Right ventricle myocardium inferior (tissue), 1 donor: ENCODE data around the gene KRTDAP. TPM values are rescaled to one million over a fixed set of nuclear protein-coding genes. Genes with fewer than 3 reads are reported as not detected.

ENCODE experiments used
- ATAC-seq: fragments of 200-7000 bp; cut with Tn5 transposase; one replicate; pipeline ENCODE4 v1.9.1; 2020; ENCODE audit warnings: mild to moderate bottlenecking, moderate library complexity
- DNase-seq: peaks from one replicate; pipeline ENCODE4 v3.0.0; 2021; ENCODE audit errors: missing footprints
- intact Hi-C: fragments of 100-400 bp; cut with DNase I; formaldehyde crosslinking; loops from one replicate; pipeline ENCODE4 v1.11.0; 2022
- total RNA-seq: library from RNA; stranded (reverse); fragmentation: NEBNext Ultra II Directional; extraction: Animal tissue kit (Norgen Biotek cat#: 25700); gene quantifications from one replicate; pipeline ENCODE4 v1.2.1, GENCODE V29; 2021
- donor health status: DM: no; HTN: yes; CAD: no; lungs with severe emphysema.

KRTDAP gene
- total RNA-seq, 1 donor from 2014 or later: not detected

GRCh38 chr19:35461060-35461459, 29.2 kb downstream of the KRTDAP start:
- DNase-seq (no peak), ATAC-seq (no peak)
- intact Hi-C loops: no loop called here

- intact Hi-C loops: no loop called here
- ATAC-seq: no peak
- no peak for DNase-seq
Measured at GRCh38 chr19:35460608-35461007, 29.7 kb downstream of the KRTDAP start.

GRCh38 chr19:35459414-35460082, 30.7 kb downstream of the KRTDAP start:
- intact Hi-C loops: no loop called here
- DNase-seq: no peak
- peak; percentile 66 for ATAC-seq

- DNase-seq (no peak), ATAC-seq (no peak)
- intact Hi-C loops: no loop called here
Measured at GRCh38 chr19:35458731-35459391, 31.4 kb downstream of the KRTDAP start.

- DNase-seq: no peak
- ATAC-seq: no peak
- intact Hi-C loops: no loop called here
Measured at GRCh38 chr19:35458192-35458591, 32.1 kb downstream of the KRTDAP start.

GRCh38 chr19:35457173-35457572, 33.1 kb downstream of the KRTDAP start:
- intact Hi-C loops: no loop called here
- ATAC-seq (no peak), DNase-seq (no peak)

- ATAC-seq (no peak), DNase-seq (no peak)
- intact Hi-C loops: no loop called here
Measured at GRCh38 chr19:35455616-35456201, 34.6 kb downstream of the KRTDAP start.

GRCh38 chr19:35454663-35455062, 35.6 kb downstream of the KRTDAP start:
- ATAC-seq: no peak
- DNase-seq: no peak
- intact Hi-C loops: no loop called here

- DNase-seq: no peak
- intact Hi-C loops: no loop called here
Measured at GRCh38 chr19:35451338-35452096, 38.7 kb downstream of the KRTDAP start.

GRCh38 chr19:35449359-35450043, 40.8 kb downstream of the KRTDAP start:
- intact Hi-C loops: no loop called here
- DNase-seq: no peak
- no peak for ATAC-seq

More at GRCh38 chr19:35451338-35452096, 38.7 kb downstream of the KRTDAP start:
- ATAC-seq: no peak

- intact Hi-C loops: no loop called here
- DNase-seq (no peak), ATAC-seq (no peak)
Measured at GRCh38 chr19:35447606-35448469, 42.4 kb downstream of the KRTDAP start, which contains the start of gene FFAR2. Gene FFAR2 (plus strand): TSS chr19:35448257. CDS start chr19:35449715, 1,458 bp downstream.

GRCh38 chr19:35445826-35446593, 44.3 kb downstream of the KRTDAP start:
- ATAC-seq (no peak), DNase-seq (no peak)
- intact Hi-C loops: no loop called here

GRCh38 chr19:35444735-35445134, 45.5 kb downstream of the KRTDAP start:
- intact Hi-C loops: no loop called here
- DNase-seq: no peak
- no peak for ATAC-seq

- intact Hi-C loops: no loop called here
- DNase-seq: peak; percentile 80
- no peak for ATAC-seq
Measured at GRCh38 chr19:35442091-35442490, 48.2 kb downstream of the KRTDAP start.

- ATAC-seq: no peak
- intact Hi-C loops: no loop called here
- no peak for DNase-seq
Measured at GRCh38 chr19:35439921-35440320, 50.3 kb downstream of the KRTDAP start.

- no peak for ATAC-seq
- DNase-seq: no peak
- intact Hi-C loops: no loop called here
Measured at GRCh38 chr19:35438527-35438926, 51.7 kb downstream of the KRTDAP start.

GRCh38 chr19:35438096-35438495, 52.2 kb downstream of the KRTDAP start:
- no peak for ATAC-seq
- intact Hi-C loops: no loop called here
- DNase-seq: no peak
